ENCODE results near the gene MED29. TPM values are rescaled to one million over a fixed set of nuclear protein-coding genes. Genes with fewer than 3 reads are reported as not detected.

The MED29 gene
- total RNA-seq, 1 experiment from 2014 or later = 32.0 TPM

- TF ChIP-seq EGR1 (IDR thresholded peaks at IDR 0.05; ENCODE audit: low read depth) (no peak), SIN3A (IDR thresholded peaks at IDR 0.05; ENCODE audit: low read depth) (no peak), RAD21 (IDR thresholded peaks at IDR 0.05; ENCODE audit: low read depth) (no peak), POLR2A (IDR thresholded peaks at IDR 0.05; ENCODE audit: borderline replicate concordance, extremely low read depth, insufficient read depth, insufficient read length) (no peak), EZH2phosphoT487 (IDR thresholded peaks at IDR 0.05; ENCODE audit: borderline replicate concordance) (no peak), ZNF274 (IDR thresholded peaks at IDR 0.05; ENCODE audit: low read depth, low read length) (no peak), YY1 (IDR thresholded peaks at IDR 0.05; ENCODE audit: extremely low read depth, insufficient replicate concordance, low read depth, low read length) (no peak)
Observed at GRCh38 chr19:39359026-39359425, 32.2 kb upstream of the MED29 start (continued).

- Histone ChIP-seq H3K4me3 (replicated peaks in 1 of 2; ENCODE audit: low read depth in 1 of 2, low read length in 2 of 2) (no peak overlapping the region), H3K36me3 (ENCODE audit: control insufficient read depth in 1 of 2, insufficient read depth in 2 of 2, low read length in 2 of 2) (peaks cover 32 to 61% of the 10 kb centered on the region in 2 experiments; a peak in 3 of 4 replicates), H3K4me2 (ENCODE audit: low read length) (no peak overlapping the region), H3K9ac (ENCODE audit: low read length) (no peak overlapping the region), H3K4me1 (ENCODE audit: control insufficient read depth in 1 of 2, insufficient read depth in 2 of 2, low read length in 2 of 2) (peaks cover 0 to 11% of the 10 kb centered on the region in 2 experiments; a peak in 2 of 4 replicates), H3K27me3 (ENCODE audit: insufficient read depth, low read length) (no peaks in the 10 kb centered on the region), H3K9me2 (ENCODE audit: insufficient read depth) (no peaks in the 10 kb centered on the region), H3K9me3 (ENCODE audit: control insufficient read depth in 1 of 2, insufficient read depth in 1 of 2, low read depth in 1 of 2, low read length in 2 of 2) (no peaks in the 10 kb centered on the region), H3K27ac (ENCODE audit: low read depth, low read length) (no peak overlapping the region), H2AFZ (ENCODE audit: low read depth, low read length, poor library complexity, severe bottlenecking) (no peak overlapping the region), H3K79me2 (ENCODE audit: insufficient read depth, low read length) (peaks cover 11% of the 10 kb centered on the region; the same call in 1 of the 2 replicates), H4K20me1 (ENCODE audit: insufficient read depth) (no peaks in the 10 kb centered on the region; the same call in 1 of the 2 replicates)
- no TSS peak for BruUV-seq (replicated peaks)
- intact Hi-C loops (cut with micrococcal nuclease) = no loop called here
- RAD21 ChIA-PET (ENCODE audit: low non-redundant PET in 1 of 2, low total read pairs in 2 of 2, uncharacterized antibody in 2 of 2, unreplicated experiment in 2 of 2) = no interaction called here
- CTCF ChIA-PET = interaction anchor here (0.6 kb wide), 1 partner anchor 18 kb away, joined by 4 read pairs; the partner anchor contains the start of gene SAMD4B
- no peak for ATAC-seq
- DNase-seq (ENCODE audit: low read depth, low spot score) = no peak
- TF ChIP-seq JUND (IDR thresholded peaks at IDR 0.05) = no peak
- TF ChIP-seq MAX (IDR thresholded peaks at IDR 0.05) = no peak
- TF ChIP-seq ZFX (IDR thresholded peaks at IDR 0.05) = no peak
- TF ChIP-seq TCF7L2 (IDR thresholded peaks at IDR 0.05; ENCODE audit: borderline replicate concordance, extremely low read depth, insufficient read depth, insufficient read length) = no peak
- no peak for TF ChIP-seq SRF (IDR thresholded peaks at IDR 0.05; ENCODE audit: low read depth)
- TF ChIP-seq CEBPB (IDR thresholded peaks at IDR 0.05; ENCODE audit: low read depth) = no peak
- TF ChIP-seq REST (IDR thresholded peaks at IDR 0.05; ENCODE audit: low read depth) = no peak
- TF ChIP-seq POLR2AphosphoS5 (IDR thresholded peaks at IDR 0.05; ENCODE audit: low read depth, low read length) = no peak
- no peak for TF ChIP-seq CBX3 (IDR thresholded peaks at IDR 0.05; ENCODE audit: low read depth)
- TF ChIP-seq YY1 (IDR thresholded peaks at IDR 0.05; ENCODE audit: extremely low read depth, insufficient replicate concordance, low read depth, low read length) = no peak
- no peak for TF ChIP-seq ZBTB33 (IDR thresholded peaks at IDR 0.05; ENCODE audit: extremely low read depth, insufficient replicate concordance, low read length)
- no peak for TF ChIP-seq EZH2 (IDR thresholded peaks at IDR 0.05)
- no peak for TF ChIP-seq EZH2phosphoT487 (IDR thresholded peaks at IDR 0.05; ENCODE audit: borderline replicate concordance)
- TF ChIP-seq ATF3 (IDR thresholded peaks at IDR 0.05) = no peak
- POLR2A ChIA-PET = no interaction called here
Observed at GRCh38 chr19:39360599-39360998, 30.6 kb upstream of the MED29 start.
